Middle frontal gyrus (tissue), 1 donor: Measurements from ENCODE around the gene PSMB7.
"Not testable (repeated sequence)": the region's sequence is repeated elsewhere in the genome, so short reads cannot be mapped to it uniquely, and the experiment has no call there.

Source experiments
- DNase-seq: peaks from one replicate; pipeline ENCODE4 v3.0.0-alpha.2; 2015; ENCODE audit warnings: low spot score; ENCODE audit errors: extremely low spot score

Gene PSMB7

DNA sequence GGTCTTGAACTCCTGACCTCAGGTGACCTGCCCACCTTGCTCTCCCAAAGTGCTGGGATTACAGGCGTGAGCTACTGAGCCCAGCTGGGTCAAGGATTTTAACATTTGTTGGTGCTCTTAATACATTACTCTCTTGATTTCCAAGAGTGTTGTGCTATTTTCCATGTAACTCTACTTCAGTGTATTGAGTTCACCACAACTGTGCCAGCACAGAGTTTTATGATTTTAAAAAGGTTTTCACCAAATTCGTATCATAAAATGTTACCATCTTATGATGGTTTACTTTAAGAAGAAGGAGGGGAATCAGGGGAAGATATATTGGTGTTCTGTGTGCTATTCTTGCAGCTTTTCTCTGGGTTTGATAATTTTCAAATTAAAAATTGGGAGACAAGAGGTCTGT lies 28.4 kb upstream of the PSMB7 start:
- DNase-seq: no peak

GRCh38 chr9:124442826-124443225 lies 27.6 kb upstream of the PSMB7 start:
- DNase-seq: no peak

- DNase-seq: no peak
Observed at GRCh38 chr9:124442379-124442778, 27.1 kb upstream of the PSMB7 start.

DNA sequence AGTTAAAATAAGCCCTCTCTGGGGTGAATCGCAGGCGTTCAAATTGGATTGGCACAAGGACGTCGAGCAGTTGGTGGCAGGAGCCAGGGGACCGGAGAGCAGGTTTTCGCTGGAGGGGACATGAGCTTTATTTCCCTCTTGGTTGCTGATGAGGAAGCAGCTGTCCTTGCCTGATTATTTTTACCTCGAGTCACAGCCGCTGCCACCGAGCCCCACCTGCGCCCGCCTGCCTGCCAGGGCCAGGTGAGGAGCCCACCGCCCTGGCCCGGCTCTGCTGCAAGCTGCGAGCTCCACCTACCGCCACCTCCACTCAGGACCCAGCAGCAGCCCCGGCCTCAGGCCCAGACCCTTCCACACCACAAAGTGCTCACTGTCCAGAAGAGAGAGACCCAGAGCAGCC lies 26.0 kb upstream of the PSMB7 start:
- DNase-seq: no peak

DNA sequence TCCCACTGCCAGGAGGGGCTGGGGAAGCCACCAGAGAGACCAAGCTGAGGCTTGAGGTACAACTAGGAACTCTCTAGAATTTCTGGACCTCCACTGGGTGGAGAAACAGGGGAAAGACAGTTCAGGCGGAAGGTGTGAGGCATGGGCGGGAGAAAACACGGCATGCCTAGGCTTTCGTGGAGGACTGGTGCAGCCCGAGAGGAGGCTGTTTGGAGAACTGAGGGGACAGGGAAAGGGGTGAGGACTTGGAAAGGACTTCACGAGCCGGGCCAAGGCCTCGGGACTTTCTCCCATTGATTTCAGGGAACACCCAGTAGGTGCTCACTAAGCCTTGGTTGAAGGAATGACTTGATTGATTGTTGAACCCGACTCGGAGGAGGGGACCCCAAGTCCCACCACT lies 25.5 kb upstream of the PSMB7 start:
- DNase-seq: no peak

DNA sequence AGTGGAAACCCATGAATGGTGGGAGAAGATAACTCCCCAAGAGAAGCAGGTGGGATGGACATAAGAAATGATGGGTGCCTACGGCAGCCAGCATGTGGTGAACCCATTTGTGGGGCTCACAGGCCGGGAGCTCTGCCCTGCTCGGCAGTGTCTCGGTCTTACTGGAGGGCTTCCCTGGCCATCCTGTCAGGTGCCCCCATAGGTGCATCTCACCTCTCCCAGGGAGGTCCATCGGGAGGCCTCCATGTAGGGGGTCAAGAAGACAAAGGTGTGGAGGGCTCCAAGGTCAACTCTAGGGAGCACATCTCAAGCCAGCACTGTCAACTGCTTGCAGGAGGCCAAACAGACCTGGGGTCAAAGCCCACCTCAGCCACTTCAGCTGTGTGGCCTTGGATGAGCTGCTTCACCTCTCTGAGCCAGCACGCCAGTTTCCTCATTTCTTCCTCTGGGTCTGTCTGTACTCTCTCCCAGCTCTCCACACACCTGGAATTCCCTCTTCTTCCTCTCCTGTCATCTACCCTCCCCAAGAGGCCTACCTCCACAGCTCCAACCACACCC lies 24.5 kb upstream of the PSMB7 start:
- no peak for DNase-seq

DNA sequence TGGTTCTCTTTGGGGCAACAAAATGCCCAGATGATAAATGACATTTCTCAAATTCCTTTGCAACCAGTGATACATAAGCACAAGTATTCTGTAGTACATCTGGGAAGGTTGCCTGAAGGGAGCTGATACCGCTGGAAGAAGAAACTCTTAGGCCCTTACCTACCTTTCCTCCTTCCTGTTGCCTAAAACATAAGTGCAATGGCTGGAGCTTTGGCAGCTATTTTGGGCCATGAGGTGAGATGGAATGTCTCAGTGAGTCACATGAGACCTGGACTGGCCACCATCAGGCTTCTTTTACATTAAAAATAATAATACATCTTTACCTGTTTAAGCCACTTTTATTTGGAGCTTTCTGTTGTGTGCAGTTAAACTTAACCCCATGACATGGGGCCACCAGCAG lies 23.8 kb upstream of the PSMB7 start:
- no peak for DNase-seq

DNA sequence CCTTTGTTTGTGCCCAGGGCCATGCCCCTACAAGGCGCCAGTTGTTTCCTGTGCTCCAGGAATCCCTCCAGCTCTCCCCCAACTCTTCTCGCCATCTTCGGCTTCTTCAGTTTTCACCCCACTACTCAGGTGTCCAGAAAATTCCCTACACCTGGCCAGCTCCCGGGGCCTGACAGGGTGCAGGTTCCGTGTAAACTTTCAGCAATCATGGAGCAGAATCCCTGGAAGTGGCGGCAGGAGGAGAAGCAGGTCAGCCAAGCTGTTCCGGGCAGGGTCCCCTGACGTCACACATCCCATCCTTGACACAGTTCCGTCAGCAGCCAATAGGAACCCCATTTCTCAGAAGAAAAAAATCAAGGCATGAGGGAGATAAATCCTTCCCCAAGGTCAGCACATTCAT lies 22.8 kb upstream of the PSMB7 start:
- DNase-seq: no peak

DNA sequence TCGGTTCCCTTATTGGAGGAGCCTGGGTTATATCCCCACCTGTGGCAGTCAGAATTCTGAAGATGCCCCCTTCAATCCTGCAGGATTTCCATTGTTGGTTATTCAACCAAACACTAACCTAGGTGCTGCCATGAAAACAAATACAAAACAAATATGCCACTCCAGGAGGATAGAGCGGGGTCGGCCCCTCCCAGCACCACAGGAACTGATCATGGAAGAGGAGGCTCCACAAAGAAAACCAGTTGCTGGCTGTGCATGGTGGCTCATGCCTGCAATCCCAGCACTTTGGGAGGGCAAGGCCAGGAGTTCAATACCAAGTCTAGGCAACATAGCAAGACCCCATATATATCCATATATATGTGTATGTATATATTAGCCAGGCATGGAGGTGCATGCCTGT lies 21.8 kb upstream of the PSMB7 start:
- no peak for DNase-seq

GRCh38 chr9:124436320-124436719 lies 21.1 kb upstream of the PSMB7 start:
- DNase-seq: no peak

- DNase-seq: no peak
Observed at GRCh38 chr9:124429530-124429867, 14.3 kb upstream of the PSMB7 start.

- DNase-seq: no peak
Observed at GRCh38 chr9:124428751-124429529, 13.7 kb upstream of the PSMB7 start.

- no peak for DNase-seq
Observed at GRCh38 chr9:124427281-124427680, 12.0 kb upstream of the PSMB7 start.

- DNase-seq: no peak
Observed at GRCh38 chr9:124426361-124426760, 11.1 kb upstream of the PSMB7 start.

DNA sequence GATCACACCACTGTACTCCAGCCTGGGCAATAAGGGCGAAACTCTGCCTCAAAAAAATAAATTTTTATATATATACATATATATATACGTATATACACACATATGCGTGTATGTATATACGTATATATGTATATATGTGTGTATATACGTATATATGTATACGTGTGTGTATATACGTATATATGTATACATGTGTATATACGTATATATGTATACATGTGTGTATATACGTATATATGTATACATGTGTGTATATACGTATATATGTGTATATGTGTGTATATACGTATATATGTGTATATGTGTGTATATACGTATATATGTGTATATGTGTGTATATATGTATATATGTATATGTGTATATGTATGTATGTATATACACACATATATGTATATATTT lies 10.5 kb upstream of the PSMB7 start:
- not testable (repeated sequence) for DNase-seq

- peak; percentile 29 for DNase-seq
Observed at GRCh38 chr9:124423591-124423990, 8.3 kb upstream of the PSMB7 start.

- DNase-seq: no peak
Observed at GRCh38 chr9:124423155-124423554, 7.9 kb upstream of the PSMB7 start.

DNA sequence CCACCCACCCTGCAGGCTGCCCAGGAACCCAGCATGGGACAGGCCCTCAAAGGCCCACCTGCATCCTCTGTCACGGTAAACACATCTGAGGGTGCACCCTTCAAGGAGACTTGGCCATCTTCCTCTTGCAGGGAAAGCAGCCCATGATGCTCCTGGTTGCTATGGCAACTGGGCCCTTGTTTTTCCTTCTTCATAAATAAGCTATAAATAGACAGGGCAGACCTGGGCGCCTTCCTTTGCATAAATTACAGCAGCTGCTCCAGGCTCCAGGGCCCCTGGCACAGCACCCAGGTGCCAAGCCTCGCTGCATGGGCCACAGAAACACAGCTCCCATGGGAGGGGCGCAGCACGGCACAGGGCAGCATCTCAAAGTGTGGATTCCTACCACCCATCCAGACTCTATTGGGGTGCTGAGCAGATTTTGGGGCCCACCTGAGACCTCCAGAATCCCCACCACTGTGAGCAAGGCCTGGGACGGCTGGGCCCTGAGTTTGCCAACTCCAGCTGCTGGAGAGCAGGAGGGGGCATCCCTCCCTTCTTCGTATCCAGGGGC lies 5.8 kb upstream of the PSMB7 start:
- peak; percentile 34 for DNase-seq

DNA sequence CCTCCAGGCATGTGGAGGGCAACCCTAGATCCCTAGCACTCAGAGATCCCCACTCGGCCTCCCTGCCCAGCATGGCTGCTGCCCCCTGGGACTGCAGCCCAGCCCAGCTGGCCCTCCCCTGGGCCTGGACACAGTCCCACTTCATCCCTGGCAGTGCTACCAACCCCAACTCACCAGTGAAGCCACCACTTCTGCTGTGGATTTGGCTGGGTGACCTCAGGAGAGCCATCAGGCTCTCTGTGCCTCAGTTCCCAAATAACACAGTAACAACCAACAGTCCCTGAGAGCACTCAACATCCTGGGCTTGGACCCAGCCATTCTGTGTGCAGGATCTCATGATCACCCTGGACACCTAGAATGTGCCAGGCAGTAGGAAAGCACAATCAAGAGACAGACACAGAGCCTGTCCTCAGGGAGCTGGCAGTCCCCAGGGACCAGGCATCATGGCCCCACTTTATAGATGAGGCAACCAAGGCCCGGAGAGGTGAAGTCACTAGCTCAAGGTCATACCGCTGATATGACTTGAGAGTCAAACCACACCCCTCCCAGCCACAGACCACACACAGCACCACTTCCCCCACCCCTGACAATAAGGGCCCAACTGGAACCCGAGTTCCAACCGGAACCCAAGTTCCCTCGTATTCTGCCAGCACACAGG lies 4.7 kb upstream of the PSMB7 start:
- DNase-seq: no peak

GRCh38 chr9:124415852-124416484 lies 726 bp upstream of the PSMB7 start:
- DNase-seq: no peak

- no peak for DNase-seq
Observed at GRCh38 chr9:124414612-124415011, 630 bp downstream of the PSMB7 start.

DNA sequence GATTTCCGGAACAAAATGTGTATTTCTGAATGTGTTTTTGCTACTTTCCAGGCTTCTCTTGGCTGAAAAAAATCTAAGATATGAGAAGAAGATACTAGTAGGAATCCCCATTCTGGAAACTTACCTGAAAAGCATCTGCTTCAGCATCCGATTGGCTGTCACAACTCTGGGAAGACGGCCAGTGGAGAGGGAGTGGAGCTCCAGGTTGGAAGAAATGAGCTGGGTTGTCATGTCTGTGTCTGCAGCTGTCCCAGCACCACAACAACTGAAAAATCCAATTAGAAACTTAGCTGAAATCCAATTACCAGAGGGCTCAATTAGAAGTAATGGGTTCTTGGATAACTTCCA lies 3.0 kb downstream of the PSMB7 start:
- DNase-seq: no peak
